ENCODE data around the gene PTCRA. TPM values are rescaled to one million over a fixed set of nuclear protein-coding genes. Genes with fewer than 3 reads are reported as not detected.
"Not testable (repeated sequence)": the region's sequence is repeated elsewhere in the genome, so short reads cannot be mapped to it uniquely, and the experiment has no call there.

The PTCRA gene
- polyA plus RNA-seq, 1 experiment, result not detected

DNA sequence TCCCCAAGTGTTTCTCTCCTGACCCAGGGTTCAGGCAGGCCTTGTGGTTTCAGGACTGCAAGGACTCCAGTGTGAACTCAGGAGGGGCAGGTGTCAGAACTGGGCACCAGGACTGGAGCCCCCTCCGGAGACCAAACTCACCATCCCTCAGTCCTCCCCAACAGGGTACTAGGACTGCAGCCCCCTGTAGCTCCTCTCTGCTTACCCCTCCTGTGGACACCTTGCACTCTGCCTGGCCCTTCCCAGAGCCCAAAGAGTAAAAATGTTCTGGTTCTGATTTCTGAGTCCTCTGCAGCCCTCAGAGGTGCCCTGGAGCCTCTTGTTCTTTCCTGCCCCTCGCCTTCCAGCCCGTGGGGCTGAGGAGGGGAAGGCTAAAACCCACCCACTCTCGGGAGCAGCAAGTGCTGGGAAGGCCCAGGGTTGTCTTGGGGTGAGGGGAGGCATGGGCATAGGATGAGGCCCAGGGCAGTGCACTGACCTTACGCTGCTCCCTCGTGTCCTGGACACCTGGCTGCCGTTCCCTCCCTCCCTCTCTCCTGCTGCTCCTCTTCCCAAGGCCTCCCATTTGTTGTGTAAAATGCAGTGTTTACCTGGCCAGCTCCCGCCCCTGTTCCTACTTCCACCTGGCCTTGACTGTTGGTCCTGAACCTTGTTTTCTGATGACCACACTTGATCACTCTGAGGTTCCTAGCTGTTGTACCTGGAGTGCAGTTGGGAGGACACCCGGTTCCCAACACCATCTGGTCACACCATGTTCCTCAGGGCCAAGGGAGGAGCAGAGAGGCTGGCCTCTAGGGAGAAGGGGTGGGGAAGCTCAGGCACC lies 23.3 kb downstream of the PTCRA start:
- ChIA-PET CTCF (no interaction called here), POLR2A (no interaction called here)
- Histone ChIP-seq H3K36me3 (ENCODE audit: control insufficient read depth, insufficient read depth, low read length) (peaks cover 17% of the 10 kb centered on the region), H3K27me3 (ENCODE audit: control insufficient read depth, insufficient read depth, low read length) (no peaks in the 10 kb centered on the region), H3K4me3 (ENCODE audit: low read depth, low read length) (no peak overlapping the region)
- DNase-seq (ENCODE audit: low read depth), result no peak
- TF ChIP-seq CTCF (IDR thresholded peaks at IDR 0.05; ENCODE audit: insufficient read depth, low read depth, low read length), result no peak

- POLR2A ChIA-PET, result no interaction called here
- no peaks in the 10 kb centered on the region for H3K27me3 ChIP-seq (ENCODE audit: control insufficient read depth, insufficient read depth, low read length)
- no peak for TF ChIP-seq CTCF (IDR thresholded peaks at IDR 0.05; ENCODE audit: insufficient read depth, low read depth, low read length)
- CTCF ChIA-PET, result interaction anchor here (1.1 kb wide), 1 partner anchor 23 kb away, joined by 3 read pairs; no protein-coding TSS in a partner anchor
- H3K36me3 ChIP-seq (ENCODE audit: control insufficient read depth, insufficient read depth, low read length), result peaks cover 13% of the 10 kb centered on the region
- DNase-seq (ENCODE audit: low read depth), result no peak
- no peak overlapping the region for H3K4me3 ChIP-seq (ENCODE audit: low read depth, low read length)
Measured at GRCh38 chr6:42939810-42940167, 23.9 kb downstream of the PTCRA start.

- ChIA-PET CTCF (interaction anchor here (1.1 kb wide), 2 partner anchors 11 to 23 kb away, joined by 3 read pairs; no protein-coding TSS in a partner anchor), POLR2A (no interaction called here)
- DNase-seq (ENCODE audit: low read depth), result no peak
- H3K4me3 ChIP-seq (ENCODE audit: low read depth, low read length), result no peak overlapping the region
- peaks cover 13% of the 10 kb centered on the region for H3K36me3 ChIP-seq (ENCODE audit: control insufficient read depth, insufficient read depth, low read length)
- no peaks in the 10 kb centered on the region for H3K27me3 ChIP-seq (ENCODE audit: control insufficient read depth, insufficient read depth, low read length)
- TF ChIP-seq CTCF (IDR thresholded peaks at IDR 0.05; ENCODE audit: insufficient read depth, low read depth, low read length), result no peak
Measured at GRCh38 chr6:42940493-42941045, 24.7 kb downstream of the PTCRA start.

DNA sequence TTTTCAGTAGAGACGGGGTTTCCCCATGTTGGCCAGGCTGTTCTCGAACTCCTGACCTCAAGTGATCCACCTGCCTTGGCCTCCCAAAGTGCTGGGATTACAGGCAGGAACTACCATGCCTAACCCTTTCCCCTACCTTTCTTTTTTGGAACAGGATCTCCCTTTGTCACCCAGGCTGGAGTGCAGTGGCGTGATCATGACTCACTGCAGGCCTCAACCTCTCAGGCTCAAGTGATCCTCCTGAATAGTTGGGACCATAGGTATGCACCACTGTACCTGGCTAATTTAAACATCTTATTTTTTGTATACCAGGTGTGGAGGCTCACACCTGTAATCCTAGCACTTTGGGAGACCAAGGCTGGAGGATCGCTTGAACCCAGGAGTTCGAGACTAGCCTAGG lies 25.5 kb downstream of the PTCRA start:
- H3K27me3 ChIP-seq (ENCODE audit: control insufficient read depth, insufficient read depth, low read length); DNase-seq (ENCODE audit: low read depth); POLR2A ChIA-PET; H3K4me3 ChIP-seq (ENCODE audit: low read depth, low read length); H3K36me3 ChIP-seq (ENCODE audit: control insufficient read depth, insufficient read depth, low read length): not testable (repeated sequence)
- CTCF ChIA-PET, result interaction anchor here (1.1 kb wide), 1 partner anchor 12 kb away, joined by 3 read pairs; no protein-coding TSS in a partner anchor

GRCh38 chr6:42942444-42942843 lies 26.6 kb downstream of the PTCRA start:
- ChIA-PET CTCF (no interaction called here), POLR2A (no interaction called here)
- no peak for TF ChIP-seq CTCF (IDR thresholded peaks at IDR 0.05; ENCODE audit: insufficient read depth, low read depth, low read length)
- H3K36me3 ChIP-seq (ENCODE audit: control insufficient read depth, insufficient read depth, low read length), result peaks cover 10% of the 10 kb centered on the region
- H3K4me3 ChIP-seq (ENCODE audit: low read depth, low read length), result no peak overlapping the region
- no peaks in the 10 kb centered on the region for H3K27me3 ChIP-seq (ENCODE audit: control insufficient read depth, insufficient read depth, low read length)
- DNase-seq (ENCODE audit: low read depth), result no peak

Data from BJ (cell line).